C4-2B (cell line): ENCODE data around the gene SLC2A11.

Experiments
- ZFX ChIP-seq: fragments of 450-650 bp; IDR thresholded peaks from 2 replicates; pipeline ENCODE4 v1.6.1; 2017
- TF ChIP-seq, protein P1 (sequence below): fragments of 450-650 bp; conservative IDR thresholded peaks from 2 replicates; pipeline ENCODE4 v1.5.1; 2017; ENCODE audit warnings: mild to moderate bottlenecking

DNA sequence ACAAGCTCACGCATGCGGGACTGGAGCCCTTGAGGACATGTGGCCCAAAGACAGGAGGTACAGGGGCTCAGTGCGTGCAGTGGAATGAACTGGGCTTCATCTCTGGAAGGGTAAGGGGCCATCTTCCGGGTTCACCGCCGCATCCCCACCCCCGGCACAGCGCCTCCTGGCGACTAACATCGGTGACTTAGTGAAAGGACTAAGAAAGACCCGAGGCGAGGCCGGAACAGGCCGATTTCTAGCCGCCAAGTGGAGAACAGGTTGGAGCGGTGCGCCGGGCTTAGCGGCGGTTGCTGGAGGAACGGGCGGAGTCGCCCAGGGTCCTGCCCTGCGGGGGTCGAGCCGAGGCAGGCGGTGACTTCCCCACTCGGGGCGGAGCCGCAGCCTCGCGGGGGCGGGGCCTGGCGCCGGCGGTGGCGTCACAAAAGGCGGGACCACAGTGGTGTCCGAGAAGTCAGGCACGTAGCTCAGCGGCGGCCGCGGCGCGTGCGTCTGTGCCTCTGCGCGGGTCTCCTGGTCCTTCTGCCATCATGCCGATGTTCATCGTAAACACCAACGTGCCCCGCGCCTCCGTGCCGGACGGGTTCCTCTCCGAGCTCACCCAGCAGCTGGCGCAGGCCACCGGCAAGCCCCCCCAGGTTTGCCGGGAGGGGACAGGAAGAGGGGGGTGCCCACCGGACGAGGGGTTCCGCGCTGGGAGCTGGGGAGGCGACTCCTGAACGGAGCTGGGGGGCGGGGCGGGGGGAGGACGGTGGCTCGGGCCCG, 36.5 kb downstream of the SLC2A11 start, which contains the start of gene MIF:
- TF ChIP-seq, protein P1, sequence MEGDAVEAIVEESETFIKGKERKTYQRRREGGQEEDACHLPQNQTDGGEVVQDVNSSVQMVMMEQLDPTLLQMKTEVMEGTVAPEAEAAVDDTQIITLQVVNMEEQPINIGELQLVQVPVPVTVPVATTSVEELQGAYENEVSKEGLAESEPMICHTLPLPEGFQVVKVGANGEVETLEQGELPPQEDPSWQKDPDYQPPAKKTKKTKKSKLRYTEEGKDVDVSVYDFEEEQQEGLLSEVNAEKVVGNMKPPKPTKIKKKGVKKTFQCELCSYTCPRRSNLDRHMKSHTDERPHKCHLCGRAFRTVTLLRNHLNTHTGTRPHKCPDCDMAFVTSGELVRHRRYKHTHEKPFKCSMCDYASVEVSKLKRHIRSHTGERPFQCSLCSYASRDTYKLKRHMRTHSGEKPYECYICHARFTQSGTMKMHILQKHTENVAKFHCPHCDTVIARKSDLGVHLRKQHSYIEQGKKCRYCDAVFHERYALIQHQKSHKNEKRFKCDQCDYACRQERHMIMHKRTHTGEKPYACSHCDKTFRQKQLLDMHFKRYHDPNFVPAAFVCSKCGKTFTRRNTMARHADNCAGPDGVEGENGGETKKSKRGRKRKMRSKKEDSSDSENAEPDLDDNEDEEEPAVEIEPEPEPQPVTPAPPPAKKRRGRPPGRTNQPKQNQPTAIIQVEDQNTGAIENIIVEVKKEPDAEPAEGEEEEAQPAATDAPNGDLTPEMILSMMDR, result peak; percentile 97
- TF ChIP-seq ZFX, result no peak
